NOMO-1 treated with DMSO at 0.1 percent for 48 hours (cell line): ENCODE results near the gene BRAF.
"Not testable (repeated sequence)": the region's sequence is repeated elsewhere in the genome, so short reads cannot be mapped to it uniquely, and the experiment has no call there.

Experiments used
- DNase-seq: peaks from one replicate; lab custom pipeline; 2025; ENCODE audit not compliant: unreplicated experiment; lab: John Stamatoyannopoulos, UW

The BRAF gene

DNA sequence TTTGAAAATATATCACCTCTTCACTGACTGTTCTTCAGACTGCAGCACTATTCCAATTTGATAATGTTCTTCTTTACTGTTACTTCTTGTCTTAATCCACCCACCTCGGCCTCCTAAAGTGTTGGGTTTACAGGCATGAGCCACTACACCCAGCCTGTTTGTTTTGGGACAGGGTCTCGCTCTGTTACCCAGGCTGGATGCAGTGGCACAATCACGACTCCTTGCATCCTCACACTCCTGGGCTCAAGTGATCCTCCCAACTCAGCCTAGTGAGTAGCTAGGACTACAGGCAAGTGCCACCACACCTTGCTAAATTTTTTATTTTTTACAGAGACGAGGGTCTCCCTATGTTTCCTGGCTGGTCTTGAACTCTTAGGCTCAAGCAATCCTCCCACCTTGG is 150.4 kb downstream of the BRAF start:
- DNase-seq = no peak

DNA sequence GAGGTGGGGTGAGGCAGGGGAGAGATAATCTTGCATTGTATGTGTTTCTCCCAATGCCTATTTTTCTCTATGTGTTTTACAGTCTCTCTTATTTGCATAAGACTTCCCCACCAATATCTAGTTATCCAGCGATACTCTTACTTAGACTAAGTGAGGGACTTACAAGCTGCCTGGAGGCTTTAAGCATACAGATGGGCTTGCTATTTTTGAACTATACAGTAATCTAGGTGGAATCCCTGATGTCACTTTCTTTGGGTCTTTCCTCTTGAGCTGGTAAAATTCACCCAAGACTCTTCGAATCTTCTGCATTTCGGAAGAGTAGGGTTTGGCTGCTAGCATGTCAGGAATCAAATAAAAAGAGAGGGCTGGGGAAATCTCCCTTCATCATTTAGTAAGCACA is 151.6 kb downstream of the BRAF start:
- DNase-seq = no peak

DNA sequence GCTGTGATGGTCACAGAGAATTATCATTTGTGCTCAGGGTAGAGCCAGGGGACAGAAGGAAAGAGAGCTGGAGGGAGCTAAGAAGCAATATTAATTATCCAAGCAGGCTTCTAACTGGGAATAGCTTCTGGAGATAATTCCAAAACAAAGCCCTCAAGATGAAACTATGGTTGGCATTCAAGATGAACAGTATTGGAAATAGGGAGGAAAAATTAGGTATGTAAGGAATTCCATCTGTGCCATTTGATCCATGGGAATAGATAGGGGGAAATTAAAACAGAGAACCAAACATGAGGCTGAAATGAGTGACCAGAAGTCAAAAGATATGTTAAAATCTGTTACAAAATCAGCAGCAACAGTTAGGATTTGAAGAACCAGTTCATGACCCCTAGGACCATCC is 152.9 kb downstream of the BRAF start:
- no peak for DNase-seq

DNA sequence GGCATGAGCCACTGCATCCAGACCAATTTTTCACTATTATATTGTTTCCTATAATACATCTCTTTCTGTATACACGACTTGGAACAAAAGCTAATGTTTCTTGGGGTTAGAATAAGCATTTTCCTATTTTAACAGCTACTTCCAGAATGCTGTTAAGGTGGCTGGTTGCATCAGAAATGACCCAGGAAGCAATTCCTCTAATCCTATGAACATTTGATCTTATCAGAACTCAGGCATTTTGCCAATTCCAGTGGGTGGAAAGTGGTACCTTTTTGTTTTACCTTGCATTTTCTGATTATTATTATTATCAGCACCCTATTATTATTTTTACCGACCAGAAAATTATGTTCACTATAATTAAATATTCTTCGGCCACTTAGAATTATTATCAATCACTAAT is 154.9 kb downstream of the BRAF start:
- DNase-seq = no peak

DNA sequence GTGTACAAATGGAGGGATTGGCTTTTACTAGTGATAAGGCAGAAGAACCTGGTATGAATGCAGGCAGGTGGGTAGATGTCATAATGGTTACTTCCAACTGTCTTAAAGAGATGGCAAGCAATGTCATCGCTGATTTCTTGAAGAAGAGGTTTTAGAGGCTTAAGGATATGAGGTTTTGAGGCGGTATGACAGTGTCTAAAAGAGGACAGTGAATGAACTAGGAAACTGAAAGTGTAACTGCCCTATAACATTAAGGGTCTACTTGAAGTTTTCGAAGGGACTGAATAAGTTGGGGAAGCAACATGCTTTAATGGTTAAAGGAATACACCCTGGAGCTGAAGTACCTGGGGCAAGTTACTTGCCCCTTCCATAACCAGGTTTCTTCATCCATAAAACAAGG is 157.3 kb downstream of the BRAF start:
- no peak for DNase-seq

DNA sequence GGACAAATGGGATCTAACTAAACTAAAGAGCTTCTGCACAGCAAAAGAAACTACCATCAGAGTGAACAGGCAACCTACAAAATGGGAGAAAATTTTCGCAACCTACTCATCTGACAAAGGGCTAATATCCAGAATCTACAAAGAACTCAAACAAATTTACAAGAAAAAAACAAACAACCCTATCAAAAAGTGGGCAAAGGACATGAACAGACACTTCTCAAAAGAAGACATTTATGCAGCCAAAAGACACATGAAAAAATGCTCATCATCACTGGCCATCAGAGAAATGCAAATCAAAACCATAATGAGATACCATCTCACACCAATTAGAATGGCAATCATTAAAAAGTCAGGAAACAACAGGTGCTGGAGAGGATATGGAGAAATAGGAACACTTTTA is 159.3 kb downstream of the BRAF start:
- not testable (repeated sequence) for DNase-seq

DNA sequence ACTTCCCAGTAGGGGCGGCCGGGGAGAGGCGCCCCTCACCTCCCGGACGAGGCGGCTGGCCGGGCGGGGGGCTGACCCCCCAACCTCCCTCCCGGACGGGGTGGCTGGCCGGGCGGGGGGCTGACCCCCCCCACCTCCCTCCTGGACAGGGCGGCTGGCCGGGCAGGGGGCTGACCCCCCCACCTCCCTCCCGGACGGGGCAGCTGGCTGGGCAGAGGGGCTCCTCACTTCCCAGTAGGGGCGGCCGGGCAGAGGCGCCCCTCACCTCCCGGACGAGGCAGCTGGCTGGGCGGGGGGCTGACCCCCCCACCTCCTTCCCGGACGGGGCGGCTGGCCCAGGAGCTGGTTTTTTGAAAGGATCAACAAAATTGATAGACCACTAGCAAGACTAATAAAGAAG is 161.6 kb downstream of the BRAF start:
- DNase-seq = not testable (repeated sequence)

DNA sequence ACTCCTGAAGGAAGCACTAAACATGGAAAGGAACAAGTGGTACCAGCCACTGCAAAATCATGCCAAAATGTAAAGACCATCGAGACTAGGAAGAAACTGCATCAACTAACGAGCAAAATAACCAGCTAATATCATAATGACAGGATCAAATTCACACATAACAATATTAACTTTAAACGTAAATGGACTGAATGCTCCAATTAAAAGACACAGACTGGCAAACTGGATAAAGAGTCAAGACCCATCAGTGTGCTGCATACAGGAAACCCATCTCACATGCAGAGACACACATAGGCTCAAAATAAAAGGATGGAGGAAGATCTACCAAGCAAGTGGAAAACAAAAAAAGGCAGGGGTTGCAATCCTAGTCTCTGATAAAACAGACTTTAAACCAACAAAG is 163.4 kb downstream of the BRAF start:
- DNase-seq = not testable (repeated sequence)

DNA sequence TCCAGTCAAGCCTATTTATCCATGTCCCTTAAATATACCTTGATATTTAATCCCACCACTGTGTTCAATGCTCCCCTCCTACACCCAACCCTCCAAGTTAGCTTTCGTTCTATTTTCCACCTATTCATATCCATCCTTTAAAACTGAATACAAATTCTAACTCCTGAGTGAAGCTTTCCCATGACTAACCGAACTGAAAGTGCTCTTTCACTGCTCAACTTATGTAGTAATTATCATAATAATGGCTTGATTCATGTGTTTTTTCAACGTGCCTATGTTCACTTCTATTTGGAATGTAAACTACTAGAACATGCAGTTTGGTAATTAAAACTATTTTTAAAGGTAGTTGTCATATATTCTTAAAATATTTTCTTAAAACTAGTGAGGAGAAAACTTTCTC is 170.2 kb downstream of the BRAF start:
- DNase-seq = no peak

DNA sequence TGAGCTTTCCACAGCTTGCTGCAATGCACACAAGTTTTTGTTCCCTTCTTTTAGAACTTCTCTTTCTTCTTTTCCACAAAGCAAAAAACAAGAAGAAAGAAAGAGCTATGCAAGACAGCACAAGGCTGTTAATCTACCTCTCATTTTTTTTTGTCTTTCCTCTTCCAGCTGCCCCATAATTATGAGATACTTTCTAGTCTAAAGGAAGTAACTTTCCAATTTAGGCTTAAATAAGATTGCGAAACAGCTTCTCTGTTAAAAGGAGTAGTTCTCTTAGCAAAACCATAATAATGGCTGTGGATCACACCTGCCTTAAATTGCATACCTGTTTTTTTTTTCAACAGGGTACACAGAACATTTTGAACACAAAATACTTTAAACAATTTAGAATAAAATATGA is 172.2 kb downstream of the BRAF start:
- DNase-seq = peak; percentile 80

DNA sequence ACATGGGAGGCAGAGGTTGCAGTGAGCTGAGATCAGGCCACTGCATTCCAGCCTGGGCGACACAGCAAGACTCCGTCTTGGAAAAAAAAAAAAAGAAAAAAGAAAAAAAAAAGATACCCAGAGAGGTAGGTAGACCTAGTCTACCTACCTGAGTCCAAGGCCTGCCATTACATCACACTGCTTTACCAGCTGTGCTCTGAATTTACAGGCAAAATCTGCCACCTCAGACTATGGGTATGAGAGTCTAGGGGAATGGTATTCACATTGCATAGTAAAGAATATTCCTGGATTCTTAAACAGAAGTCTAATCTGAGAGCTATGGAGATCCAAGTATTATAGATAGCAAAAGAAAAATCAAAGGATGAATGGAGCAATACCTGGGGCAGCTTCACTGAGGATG is 178.0 kb downstream of the BRAF start:
- no peak for DNase-seq

DNA sequence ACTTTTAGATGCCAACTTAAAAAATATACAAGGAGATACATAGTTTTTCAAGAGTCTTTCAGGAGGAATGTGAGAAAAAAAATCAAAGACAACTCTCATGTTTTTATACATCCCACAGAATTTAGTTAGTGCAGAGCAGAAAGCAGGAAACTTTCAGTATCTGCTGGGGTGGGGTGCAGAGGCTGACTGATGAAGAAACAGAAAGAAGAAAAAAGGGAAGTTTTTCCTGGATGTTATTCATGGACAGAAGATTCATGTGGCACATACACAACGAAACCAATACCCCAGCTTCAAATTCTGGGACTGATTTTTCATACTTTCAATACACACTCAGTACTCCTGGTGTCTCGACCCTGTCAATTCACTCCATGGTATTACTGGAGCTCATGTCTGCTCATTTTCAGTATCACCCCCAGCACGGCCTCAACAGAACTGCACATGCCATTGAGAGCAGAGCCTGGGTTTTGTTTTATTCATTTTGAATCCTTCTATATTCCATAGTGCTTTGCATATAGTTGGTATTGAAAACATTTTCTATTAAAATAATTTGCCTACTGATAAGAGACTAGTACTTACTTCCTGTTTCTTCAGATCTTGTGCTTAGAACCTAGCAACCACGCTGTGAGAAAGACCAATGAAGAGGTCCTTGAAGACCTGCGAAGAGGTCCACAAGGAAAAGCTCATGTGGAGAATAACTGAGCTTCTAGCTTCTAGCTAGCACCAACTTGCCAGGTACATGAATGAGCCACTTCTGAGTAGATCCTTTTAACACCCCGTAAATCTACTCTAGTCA is 179.3 kb downstream of the BRAF start:
- DNase-seq = peak; percentile 7

DNA sequence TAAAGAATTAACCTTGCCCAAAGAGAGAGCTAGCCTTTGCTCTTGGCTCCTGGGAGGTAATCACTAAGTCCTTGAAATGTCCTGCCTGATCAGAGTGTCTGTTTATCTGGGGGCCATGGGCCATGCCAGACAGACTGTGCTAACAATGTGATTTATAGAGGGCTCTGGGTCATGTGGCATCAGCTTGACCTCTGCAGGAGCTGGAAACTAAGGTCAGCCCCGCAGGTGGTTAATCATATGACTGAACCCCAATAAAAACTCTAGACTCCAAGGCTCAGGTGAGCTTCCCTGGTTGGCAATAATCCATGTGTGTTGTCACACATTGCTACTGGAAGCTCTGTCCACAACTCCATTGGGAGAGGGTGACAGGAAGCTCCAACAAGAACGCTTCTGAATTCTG is 180.7 kb downstream of the BRAF start:
- DNase-seq = no peak

DNA sequence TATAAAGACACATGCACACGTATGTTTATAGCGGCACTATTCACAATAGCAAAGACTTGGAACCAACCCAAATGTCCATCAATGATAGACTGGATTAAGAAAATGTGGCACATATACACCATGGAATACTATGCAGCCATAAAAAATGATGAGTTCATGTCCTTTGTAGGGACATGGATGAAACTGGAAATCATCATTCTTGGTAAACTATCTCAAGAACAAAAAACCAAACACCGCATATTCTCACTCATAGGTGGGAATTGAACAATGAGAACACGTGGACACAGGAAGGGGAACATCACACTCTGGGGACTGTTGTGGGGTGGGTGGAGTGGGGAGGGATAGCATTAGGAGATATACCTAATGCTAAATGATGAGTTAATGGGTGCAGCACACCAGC is 181.5 kb downstream of the BRAF start:
- DNase-seq = not testable (repeated sequence)

DNA sequence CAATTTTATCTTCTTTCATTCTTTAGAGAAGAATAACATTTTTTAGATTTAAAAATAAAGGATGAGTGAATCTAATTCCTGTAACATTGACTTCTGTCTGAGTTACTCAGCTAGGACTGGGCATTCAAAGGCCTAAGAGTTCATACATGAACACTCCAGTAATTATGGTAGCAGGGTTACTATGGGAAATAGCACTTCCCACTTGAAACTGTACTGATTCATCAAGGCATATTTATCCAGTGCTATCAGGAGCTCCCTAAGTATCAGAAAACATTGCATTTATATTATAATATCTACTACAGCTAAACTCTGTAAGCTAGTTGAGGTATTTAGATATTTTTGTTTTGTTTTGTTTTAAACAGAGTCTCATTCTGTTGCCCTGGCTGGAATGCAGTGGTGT is 186.4 kb downstream of the BRAF start:
- no peak for DNase-seq

DNA sequence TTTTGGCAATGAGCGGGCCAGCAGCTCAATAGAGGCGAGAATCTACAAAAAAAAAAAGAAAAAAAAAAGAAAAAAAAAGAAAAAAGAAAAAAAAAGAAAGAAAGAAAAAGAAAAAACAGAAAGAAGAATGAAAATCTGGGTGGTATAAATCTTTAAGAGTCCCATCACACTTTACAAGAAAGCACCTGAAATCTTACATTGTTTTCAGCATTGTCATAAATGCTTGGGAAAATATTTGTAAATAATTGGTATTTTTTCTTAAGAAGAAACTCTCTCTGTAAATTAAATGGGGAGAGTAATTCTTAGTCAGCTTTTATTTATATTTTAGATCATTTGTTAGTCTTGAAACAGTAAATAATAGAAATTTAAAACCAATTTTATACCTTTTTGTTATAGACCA is 190.0 kb downstream of the BRAF start:
- no peak for DNase-seq

DNA sequence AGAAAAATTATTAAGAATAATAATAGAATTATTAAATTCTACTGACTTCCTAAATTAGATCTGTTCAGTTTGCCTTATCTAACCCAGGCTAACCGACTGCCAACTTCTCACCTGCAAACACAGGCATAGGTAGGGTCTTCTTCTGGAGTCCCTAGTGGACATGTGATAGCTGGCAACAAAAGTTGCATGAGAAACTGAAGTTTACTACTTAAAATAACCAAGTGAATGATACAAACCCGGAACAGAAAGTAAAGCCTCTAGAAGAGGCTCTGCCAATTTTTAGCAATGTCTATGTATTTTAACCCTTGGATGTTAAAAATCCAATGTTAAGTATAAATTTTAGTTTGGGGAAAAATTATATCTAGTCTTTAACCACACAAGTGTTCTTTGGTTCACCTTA is 190.6 kb downstream of the BRAF start:
- DNase-seq = no peak

DNA sequence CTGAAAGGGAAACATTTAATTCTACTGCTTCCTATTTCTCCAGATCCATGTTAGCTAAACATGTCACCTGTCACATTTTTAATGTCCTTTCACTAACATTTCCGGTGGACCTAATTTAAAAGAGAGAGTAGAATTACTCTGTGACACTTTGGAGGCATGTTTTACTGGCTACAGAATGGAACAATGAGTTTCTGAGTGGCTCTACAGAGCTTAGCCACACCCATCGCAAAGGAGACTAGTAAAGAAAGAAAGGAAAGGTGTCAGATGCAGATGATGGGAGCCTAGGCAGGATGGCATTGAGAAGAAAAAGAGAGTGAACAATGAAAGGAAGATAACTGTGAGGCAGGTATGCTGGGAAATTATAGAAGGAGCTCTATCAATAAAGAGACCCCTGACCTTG is 192.3 kb downstream of the BRAF start:
- no peak for DNase-seq

DNA sequence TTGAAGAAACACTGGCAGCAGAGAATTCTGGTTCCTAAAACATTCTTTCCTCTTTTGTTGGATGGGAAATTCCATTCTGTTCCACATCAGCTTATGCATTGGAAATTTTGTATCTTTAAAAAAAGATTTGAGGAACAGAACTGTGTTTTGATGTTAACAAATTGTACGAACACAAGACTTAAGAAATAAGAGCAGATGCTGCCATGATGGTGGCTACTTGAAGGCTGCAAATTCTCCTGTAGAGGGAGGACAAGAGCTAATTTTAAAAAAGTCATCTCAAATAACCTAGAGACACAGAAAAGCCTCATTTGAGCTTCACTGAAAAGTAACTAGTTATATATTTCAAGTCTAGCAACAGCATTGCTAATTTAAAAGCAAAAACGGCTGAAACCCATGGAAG is 198.4 kb downstream of the BRAF start:
- peak; percentile 1 for DNase-seq

DNA sequence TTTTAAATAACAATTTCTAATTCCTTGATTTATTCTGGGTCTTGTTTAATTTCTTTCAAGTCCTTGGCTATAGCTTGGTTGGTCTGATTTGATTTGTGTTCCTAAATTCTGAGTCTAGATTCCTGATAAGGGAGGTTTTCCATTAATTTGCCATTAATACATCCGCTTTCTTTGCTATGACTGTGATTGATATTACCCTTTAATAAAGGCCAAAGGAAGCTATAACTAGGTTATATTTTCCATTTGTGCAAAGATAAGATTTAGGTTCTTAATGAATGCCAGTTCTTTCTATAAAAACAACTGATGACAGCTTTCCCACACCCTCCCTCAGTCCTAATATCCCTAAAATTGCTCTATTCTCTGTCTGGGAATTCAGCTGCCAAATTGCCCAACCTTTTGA is 200.0 kb downstream of the BRAF start:
- DNase-seq = no peak

DNA sequence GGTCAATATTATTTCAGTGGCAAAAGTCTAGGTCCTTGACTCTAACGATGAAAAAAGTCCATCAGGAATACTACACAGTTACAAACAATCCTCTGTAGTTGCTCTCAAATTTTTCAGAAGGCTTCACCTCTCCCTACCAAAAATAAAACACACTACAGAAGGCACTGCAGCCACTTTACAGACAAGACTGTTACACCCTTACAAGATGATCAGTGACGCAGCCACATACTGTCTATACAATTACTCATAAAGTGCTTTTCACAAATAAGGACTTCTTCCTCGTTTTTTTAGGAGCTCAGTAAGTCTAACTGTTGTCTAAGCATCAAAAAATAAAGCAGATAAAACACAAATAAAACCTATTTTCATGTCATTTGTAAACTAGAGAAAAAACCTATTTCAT is 201.2 kb downstream of the BRAF start:
- no peak for DNase-seq

DNA sequence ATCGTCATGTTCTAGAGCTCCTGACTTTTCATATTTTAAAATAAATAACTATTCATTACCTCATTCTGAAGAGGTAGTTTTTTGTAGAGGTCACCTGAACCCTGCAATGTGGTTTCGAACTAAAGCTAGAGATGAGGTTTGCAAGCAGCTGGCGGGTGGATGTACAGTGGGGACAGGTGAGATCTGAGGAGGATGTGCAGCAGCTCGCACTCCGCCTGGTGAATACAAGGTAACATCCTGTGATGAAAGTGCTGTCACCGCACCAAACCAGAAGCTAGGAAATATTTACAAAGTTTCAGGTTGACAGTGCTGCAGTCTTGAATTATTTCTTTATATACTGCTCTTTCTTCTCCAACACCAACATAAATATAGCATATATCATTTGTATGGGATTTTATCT is 201.7 kb downstream of the BRAF start:
- no peak for DNase-seq

DNA sequence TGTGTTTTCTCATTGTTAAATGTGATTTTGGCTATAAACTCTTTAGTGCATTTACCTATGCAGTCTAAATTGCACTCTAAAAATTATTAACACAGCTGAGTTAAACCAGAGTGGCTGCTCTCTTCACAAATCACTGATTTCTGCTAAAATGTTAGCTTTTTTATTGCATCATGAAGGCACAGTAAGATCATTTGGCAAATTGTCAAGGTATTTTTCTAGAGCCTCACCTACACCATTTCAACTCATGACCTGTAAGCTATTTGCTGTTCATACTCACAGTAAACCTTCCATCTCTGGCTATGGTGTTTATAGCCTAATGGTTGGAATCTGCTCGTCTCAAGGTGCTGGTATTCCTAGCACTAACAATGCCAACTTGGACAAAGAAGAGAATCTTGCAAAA is 202.5 kb downstream of the BRAF start:
- DNase-seq = no peak
